Kidney epithelial cell (primary cell): Measurements from ENCODE around the gene FAM184A. TPM values are rescaled to one million over a fixed set of nuclear protein-coding genes. Genes with fewer than 3 reads are reported as not detected.

Experiments used
- DNase-seq: peaks from one replicate; pipeline ENCODE4 v3.0.0-alpha.2; 2010; ENCODE audit warnings: low read depth
- H3K27me3 ChIP-seq: 2 replicates; pipeline ENCODE4 v1.6.0; 2011; ENCODE audit warnings: low read length; ENCODE audit not compliant: control insufficient read depth, insufficient read depth
- H3K36me3 ChIP-seq: 2 replicates; pipeline ENCODE4 v1.5.1; 2011; ENCODE audit warnings: low read length; ENCODE audit not compliant: control insufficient read depth, insufficient read depth
- H3K4me3 ChIP-seq: 2 replicates; pipeline ENCODE4 v1.5.1; 2011; ENCODE audit warnings: low read depth, mild to moderate bottlenecking, control low read depth, low read length
- total RNA-seq: library from RNA; depleted of rRNA; stranded (reverse); fragments of >200 nt; gene quantifications from 2 replicates; pipeline ENCODE4 v1.2.3, GENCODE V29; 2015
- TF ChIP-seq, protein P1 (sequence below): IDR thresholded peaks from 2 replicates; pipeline ENCODE4 v1.5.1; 2011; ENCODE audit warnings: mild to moderate bottlenecking, moderate library complexity, low read length, control low read depth, inconsistent platforms; ENCODE audit not compliant: insufficient read depth, poor library complexity, severe bottlenecking

FAM184A gene
- total RNA-seq, 1 donor from 2014 or later: 2.0 TPM

DNA sequence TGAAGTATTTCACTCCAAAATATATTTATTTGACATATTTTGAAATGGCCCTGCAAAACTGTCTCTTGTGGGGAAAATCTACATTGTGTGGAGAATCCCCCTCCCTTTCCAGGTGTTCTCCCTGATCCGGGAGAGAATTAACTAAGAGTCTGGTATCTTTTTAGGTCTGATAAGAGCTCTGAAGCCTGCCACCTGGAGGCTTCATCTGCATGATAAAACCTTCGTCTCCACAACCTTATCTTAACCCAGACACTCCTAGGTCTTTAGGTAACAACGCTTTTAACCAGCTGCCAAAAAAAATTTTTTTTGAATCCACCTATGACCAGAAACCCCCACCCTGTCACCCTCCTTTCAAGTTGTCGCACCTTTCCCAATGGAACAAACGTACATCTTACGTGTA is 43.0 kb downstream of the FAM184A start:
- H3K27me3 ChIP-seq: no peaks in the 10 kb centered on the region
- TF ChIP-seq, protein P1, sequence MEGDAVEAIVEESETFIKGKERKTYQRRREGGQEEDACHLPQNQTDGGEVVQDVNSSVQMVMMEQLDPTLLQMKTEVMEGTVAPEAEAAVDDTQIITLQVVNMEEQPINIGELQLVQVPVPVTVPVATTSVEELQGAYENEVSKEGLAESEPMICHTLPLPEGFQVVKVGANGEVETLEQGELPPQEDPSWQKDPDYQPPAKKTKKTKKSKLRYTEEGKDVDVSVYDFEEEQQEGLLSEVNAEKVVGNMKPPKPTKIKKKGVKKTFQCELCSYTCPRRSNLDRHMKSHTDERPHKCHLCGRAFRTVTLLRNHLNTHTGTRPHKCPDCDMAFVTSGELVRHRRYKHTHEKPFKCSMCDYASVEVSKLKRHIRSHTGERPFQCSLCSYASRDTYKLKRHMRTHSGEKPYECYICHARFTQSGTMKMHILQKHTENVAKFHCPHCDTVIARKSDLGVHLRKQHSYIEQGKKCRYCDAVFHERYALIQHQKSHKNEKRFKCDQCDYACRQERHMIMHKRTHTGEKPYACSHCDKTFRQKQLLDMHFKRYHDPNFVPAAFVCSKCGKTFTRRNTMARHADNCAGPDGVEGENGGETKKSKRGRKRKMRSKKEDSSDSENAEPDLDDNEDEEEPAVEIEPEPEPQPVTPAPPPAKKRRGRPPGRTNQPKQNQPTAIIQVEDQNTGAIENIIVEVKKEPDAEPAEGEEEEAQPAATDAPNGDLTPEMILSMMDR: no peak
- no peaks in the 10 kb centered on the region for H3K36me3 ChIP-seq
- DNase-seq: no peak
- no peak overlapping the region for H3K4me3 ChIP-seq

DNA sequence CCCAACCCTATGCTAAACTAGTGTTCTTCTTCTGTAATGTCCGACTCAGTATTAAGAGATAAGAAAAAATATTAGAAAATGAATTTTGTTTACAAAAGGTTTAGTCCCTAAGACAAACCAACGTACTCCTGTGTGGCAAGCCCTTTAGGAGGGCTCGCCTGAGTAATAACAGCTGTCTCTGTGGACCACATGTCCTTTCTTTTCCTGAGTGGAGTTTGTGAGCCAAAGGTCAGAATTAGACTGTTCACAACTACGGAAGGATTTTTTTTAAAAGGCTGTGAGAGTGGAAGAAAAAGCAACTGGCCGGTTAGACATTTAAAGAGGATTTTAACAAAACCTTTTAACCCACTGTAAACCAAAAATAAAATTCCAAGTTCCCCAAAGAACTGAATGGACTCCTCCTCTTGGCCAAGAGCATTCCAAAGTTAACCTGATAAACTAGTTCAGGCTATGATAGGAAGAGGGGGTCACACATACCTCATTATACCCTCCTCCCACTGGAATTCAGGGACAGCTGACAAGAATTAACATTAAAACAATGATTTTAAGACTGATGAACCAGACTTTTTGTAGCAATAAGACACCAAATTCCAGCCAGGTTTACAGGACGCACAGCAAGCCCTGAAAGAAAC is 43.5 kb downstream of the FAM184A start:
- no peaks in the 10 kb centered on the region for H3K27me3 ChIP-seq
- no peak for DNase-seq

DNA sequence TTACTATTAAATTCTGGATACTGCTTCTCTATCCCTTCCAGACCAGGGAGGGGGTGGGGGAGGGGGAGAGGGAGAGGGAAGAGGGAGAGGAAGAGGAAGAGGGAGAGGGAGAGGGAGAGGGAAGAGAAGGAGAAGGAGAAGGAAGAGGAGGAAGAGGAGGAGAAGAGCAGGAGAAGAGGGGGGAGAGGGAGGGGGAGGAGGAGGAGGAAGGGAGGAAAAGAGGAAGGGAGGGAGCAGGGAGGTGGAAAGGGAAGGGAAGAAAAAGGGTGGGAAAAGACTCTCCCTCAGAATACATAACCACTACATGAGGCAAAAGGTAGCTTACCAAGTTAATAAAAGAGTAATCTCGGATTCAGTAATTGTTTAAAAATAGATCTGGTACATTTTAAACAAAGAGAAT is 46.0 kb downstream of the FAM184A start:
- H3K27me3 ChIP-seq: no peaks in the 10 kb centered on the region
- no peak overlapping the region for H3K4me3 ChIP-seq
- DNase-seq: no peak
- TF ChIP-seq, protein P1: no peak
- no peaks in the 10 kb centered on the region for H3K36me3 ChIP-seq

More for the DNA sequence above, 43.5 kb downstream of the FAM184A start:
- no peak overlapping the region for H3K4me3 ChIP-seq
- TF ChIP-seq, protein P1: no peak
- no peaks in the 10 kb centered on the region for H3K36me3 ChIP-seq

DNA sequence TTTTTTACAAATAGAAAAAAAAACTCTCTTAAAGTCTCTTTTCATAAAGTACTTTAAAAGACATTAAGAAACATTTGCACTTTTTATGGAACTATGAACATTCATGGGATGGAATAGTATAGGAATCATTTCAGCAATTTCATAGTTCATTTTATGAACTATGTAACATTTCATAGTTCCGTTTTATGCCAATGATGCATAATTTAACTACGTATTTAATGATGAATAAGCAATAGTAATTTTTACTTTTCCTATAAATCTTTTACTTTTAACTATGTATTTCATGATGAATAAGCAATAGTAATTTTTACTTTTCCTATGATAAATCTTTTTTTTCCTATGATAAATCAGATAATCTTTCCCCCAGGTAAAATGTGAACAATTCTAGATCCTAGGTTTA is 47.7 kb downstream of the FAM184A start:
- no peak for DNase-seq
- Histone ChIP-seq H3K36me3 (no peaks in the 10 kb centered on the region), H3K4me3 (no peak overlapping the region), H3K27me3 (no peaks in the 10 kb centered on the region)
- TF ChIP-seq, protein P1: no peak

DNA sequence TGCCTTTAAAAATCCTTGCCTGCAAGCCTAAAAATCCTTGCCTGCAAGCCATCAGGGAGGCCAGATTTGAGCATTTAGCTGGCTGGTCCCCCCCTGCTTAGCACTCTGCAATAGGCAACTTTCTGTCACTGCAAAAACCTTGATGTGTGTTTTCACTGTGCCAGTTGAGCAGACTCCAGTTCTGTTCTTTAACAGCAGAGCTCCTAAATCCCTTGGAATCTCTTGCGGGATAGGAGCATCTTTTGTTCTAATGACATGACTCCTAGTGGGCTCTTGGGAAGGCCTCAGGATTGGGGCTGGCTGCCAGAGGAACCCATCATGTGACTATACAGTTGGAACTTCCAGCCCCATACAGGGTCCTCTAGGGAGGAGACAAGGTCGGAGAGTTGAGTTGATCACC is 50.4 kb downstream of the FAM184A start:
- H3K36me3 ChIP-seq: no peaks in the 10 kb centered on the region
- no peaks in the 10 kb centered on the region for H3K27me3 ChIP-seq
- no peak for DNase-seq

More for the DNA sequence above, 50.4 kb downstream of the FAM184A start:
- TF ChIP-seq, protein P1: no peak
- no peak overlapping the region for H3K4me3 ChIP-seq
